Measurements from ENCODE around the gene TDRKH.

DNA sequence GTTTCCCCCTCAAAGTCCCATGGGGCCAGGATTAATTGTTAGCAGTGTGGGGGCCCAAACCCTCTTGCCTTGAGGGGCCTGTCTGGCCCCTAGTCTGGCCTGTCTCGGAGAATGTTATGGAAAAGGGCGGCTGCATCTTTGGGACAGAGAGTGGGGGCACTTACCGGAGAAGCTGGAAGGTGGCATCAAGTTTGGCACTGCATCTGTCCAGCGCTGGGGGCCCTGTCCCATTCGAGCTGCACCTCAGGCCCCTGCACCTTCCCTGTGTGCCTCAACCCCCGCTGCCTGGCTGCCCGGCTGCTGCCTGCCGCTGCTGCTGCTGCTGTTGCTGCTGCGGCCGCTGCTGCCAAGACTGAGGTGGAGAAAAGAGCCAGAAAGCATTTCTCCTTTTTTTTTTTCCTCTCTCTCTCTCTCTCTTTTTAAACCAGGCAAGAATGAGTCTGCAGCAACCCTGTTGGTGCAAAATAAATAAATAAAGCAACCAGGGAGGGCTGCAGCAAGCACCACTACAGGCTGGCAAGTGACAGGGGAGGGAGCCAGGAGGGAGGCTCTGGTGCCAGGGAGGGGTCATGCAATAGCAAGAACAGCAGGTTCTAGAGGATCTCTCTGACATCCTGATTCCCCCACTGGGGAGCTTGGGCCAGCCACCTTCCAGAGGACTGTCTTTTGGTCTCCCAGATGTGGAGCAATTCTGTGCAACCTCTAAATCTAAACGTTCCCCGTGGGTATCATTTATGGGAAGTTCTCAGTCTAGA, 14.9 kb upstream of the TDRKH start, which contains the start of gene LINGO4:
- TF ChIP-seq CTCF (conservative IDR thresholded peaks at IDR 0.05; ENCODE audit: low read length) = no peak
- TF ChIP-seq EZH2phosphoT487 (IDR thresholded peaks at IDR 0.05; ENCODE audit: borderline replicate concordance) = no peak

Measured in Loucy (cell line).